Tibial artery (tissue), 4 donors: ENCODE measurements around the gene SNTG2.

Experiments used
- DNase-seq, 2 donors: peaks; one replicate each; pipeline ENCODE4 v3.0.0-alpha.2; 2019
- H3K27ac ChIP-seq, 2 donors: fragments of 200-600 bp; sonication (generic) in 1 of 2; 1 replicate in 1 of 2; 2 replicates in 1 of 2; pipeline ENCODE4 v1.5.1; 2018 to 2019; ENCODE audit warnings: mild to moderate bottlenecking in 1 of 2
- H3K27me3 ChIP-seq, 2 donors: fragments of 200-600 bp; sonication (generic) in 1 of 2; one replicate each; pipeline versions ENCODE4 v1.5.1 to v1.6.0; 2016 to 2019
- H3K36me3 ChIP-seq, 3 donors: fragments of 200-600 bp; sonication (generic) in 2 of 3; one replicate each; pipeline ENCODE4 v1.5.1; 2016 to 2019; ENCODE audit warnings: mild to moderate bottlenecking in 2 of 3
- H3K4me1 ChIP-seq, 4 donors: fragments of 200-600 bp; sonication (generic) in 2 of 4; 1 replicate in 3 of 4; 2 replicates in 1 of 4; pipeline ENCODE4 v1.5.1; 2016 to 2019
- H3K4me3 ChIP-seq, 2 donors: fragments of 200-600 bp; sonication (generic) in 1 of 2; 1 replicate in 1 of 2; 2 replicates in 1 of 2; pipeline ENCODE4 v1.5.1; 2018 to 2019; ENCODE audit warnings: mild to moderate bottlenecking in 2 of 2
- H3K9me3 ChIP-seq, 3 donors: fragments of 200-600 bp; sonication (generic) in 1 of 3; one replicate each; pipeline ENCODE4 v1.5.1; 2016 to 2019
- CTCF ChIP-seq, 2 experiments: fragments of 200-600 bp in 1 of 2; fragments of 450-650 bp in 1 of 2; IDR thresholded peaks; one replicate each; pipeline ENCODE4 v1.5.1; 2017 to 2019; ENCODE audit warnings: antibody characterized with exemption in 2 of 2, mild to moderate bottlenecking in 1 of 2, moderate library complexity in 1 of 2
- intact Hi-C: fragments of 100-400 bp; cut with DNase I; formaldehyde crosslinking; loops from one replicate; pipeline ENCODE4 v1.15.0; 2023; ENCODE audit warnings: low total_unique reads

SNTG2 gene

GRCh38 chr2:950080-950966, at the start of gene SNTG2:
TSS of gene SNTG2 (plus strand) at chr2:950849. CDS start at chr2:950997, 148 bp downstream.
- Histone ChIP-seq H3K36me3 (no peaks in the 10 kb centered on the region), H3K27ac (no peak within 1 kb of the TSS), H3K4me1 (peaks cover 0 to 20% (median 15%) of the 10 kb centered on the region in 4 donors), H3K9me3 (no peaks in the 10 kb centered on the region), H3K27me3 (peaks cover 0 to 54% of the 10 kb centered on the region in 2 donors), H3K4me3 (peak within 1 kb of the TSS; percentile 42 to 58)
- intact Hi-C loops = no loop called here
- no peak for TF ChIP-seq CTCF (IDR thresholded peaks at IDR 0.05)
- no peak for DNase-seq

DNA sequence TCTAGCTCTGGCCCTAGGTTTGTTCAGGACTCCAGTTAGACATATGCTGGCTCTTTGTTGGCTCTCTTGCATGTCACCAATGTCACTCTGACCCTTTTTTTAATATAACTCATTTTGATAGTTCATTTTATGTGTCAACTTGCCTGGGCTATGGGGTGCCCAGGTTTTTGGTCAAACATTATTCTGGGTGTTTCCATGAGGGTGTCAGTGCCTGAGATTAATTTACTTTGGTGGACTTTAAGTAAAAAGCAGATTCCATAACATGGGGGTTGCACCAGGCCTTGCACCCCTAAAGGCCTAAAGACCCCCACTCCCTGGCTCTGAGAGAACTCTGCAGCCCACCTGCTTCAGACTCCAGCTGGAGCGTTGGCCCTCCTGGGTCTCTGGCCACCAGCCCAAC, 48.1 kb upstream of the SNTG2 start:
- no peaks in the 10 kb centered on the region for H3K36me3 ChIP-seq
- H3K4me3 ChIP-seq = no peak overlapping the region
- peaks cover 0 to 9% of the 10 kb centered on the region in 2 donors for H3K27me3 ChIP-seq
- peaks cover 0 to 5% (median 0%) of the 10 kb centered on the region in 3 donors for H3K9me3 ChIP-seq
- DNase-seq = no peak
- intact Hi-C loops = no loop called here
- no peak for TF ChIP-seq CTCF (IDR thresholded peaks at IDR 0.05)
- no peaks in the 10 kb centered on the region for H3K4me1 ChIP-seq
- no peak overlapping the region for H3K27ac ChIP-seq

DNA sequence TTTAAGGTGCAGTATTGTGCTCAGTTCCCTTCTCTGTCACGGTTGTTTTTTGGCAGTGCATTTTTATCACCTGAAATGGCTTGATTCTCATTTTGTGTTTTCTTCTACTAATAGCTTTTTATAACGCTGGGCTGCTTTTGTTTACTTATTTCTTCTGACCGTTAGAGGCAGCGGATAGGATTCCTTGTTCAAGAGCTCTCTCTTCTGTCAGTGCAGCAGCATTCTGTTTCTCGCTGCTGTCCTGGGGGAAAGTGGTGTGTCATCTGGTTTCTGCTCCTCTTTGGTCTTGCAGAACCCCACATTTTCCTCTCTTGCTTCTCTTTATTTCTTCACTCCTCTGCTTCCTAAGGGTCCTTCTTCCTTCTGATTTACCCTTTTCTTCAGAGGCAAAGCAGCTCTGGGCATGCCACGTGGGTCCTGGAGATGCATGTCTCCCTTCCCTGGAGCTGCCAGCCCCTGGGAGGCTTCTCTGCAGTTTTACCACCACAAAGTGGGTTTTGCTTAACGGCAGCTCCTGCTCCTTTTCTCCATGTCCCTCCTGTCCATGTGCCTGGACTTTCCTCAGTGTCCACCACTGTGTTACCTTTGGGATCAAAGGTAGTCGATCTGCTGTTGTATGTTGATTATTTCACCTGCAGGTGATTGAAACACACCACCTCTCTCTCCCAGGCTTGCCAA, 47.3 kb upstream of the SNTG2 start:
- no peak for DNase-seq
- intact Hi-C loops = no loop called here
- H3K4me1 ChIP-seq = no peaks in the 10 kb centered on the region
- TF ChIP-seq CTCF (IDR thresholded peaks at IDR 0.05) = no peak
- peaks cover 0 to 5% (median 0%) of the 10 kb centered on the region in 3 donors for H3K9me3 ChIP-seq
- H3K36me3 ChIP-seq = no peaks in the 10 kb centered on the region
- peaks cover 0 to 9% of the 10 kb centered on the region in 2 donors for H3K27me3 ChIP-seq
- no peak overlapping the region for H3K4me3 ChIP-seq
- H3K27ac ChIP-seq = no peak overlapping the region

- no peaks in the 10 kb centered on the region for H3K36me3 ChIP-seq
- no peak for DNase-seq
- H3K9me3 ChIP-seq = peaks cover 0 to 4% (median 0%) of the 10 kb centered on the region in 3 donors
- intact Hi-C loops = no loop called here
- no peak for TF ChIP-seq CTCF (IDR thresholded peaks at IDR 0.05)
- H3K27ac ChIP-seq = no peak overlapping the region
- no peak overlapping the region for H3K4me3 ChIP-seq
- no peaks in the 10 kb centered on the region for H3K4me1 ChIP-seq
- peaks cover 0 to 9% of the 10 kb centered on the region in 2 donors for H3K27me3 ChIP-seq
Observed at GRCh38 chr2:904246-905024, 46.2 kb upstream of the SNTG2 start.

- Histone ChIP-seq H3K9me3 (no peaks in the 10 kb centered on the region), H3K27ac (no peak overlapping the region), H3K27me3 (peaks cover 0 to 9% of the 10 kb centered on the region in 2 donors), H3K4me3 (no peak overlapping the region), H3K4me1 (no peaks in the 10 kb centered on the region), H3K36me3 (no peaks in the 10 kb centered on the region)
- TF ChIP-seq CTCF (IDR thresholded peaks at IDR 0.05) = no peak
- intact Hi-C loops = no loop called here
- DNase-seq = no peak
Observed at GRCh38 chr2:905091-905832, 45.4 kb upstream of the SNTG2 start.
